H9 (cell line): ENCODE results near the gene HOXD8. TPM values are rescaled to one million over a fixed set of nuclear protein-coding genes. Genes with fewer than 3 reads are reported as not detected.

ENCODE experiments used
- DNase-seq: peaks from one replicate; pipeline ENCODE4 v3.0.0-alpha.2; 2017
- H2AFZ ChIP-seq: one replicate; pipeline ENCODE4 v1.6.1; 2013; ENCODE audit warnings: mild to moderate bottlenecking, low read length, control low read depth, moderate library complexity
- H2AK5ac ChIP-seq: 2 replicates; pipeline ENCODE4 v1.6.1; 2013; ENCODE audit warnings: low read length, control low read depth, mixed read lengths; ENCODE audit not compliant: insufficient read length
- H2BK120ac ChIP-seq: one replicate; pipeline ENCODE4 v1.6.1; 2013; ENCODE audit warnings: low read depth, mild to moderate bottlenecking, low read length, control low read depth, inconsistent platforms; ENCODE audit not compliant: poor library complexity, severe bottlenecking
- H2BK12ac ChIP-seq: 2 replicates; pipeline ENCODE4 v1.6.1; 2013; ENCODE audit warnings: low read length, control low read depth, mixed read lengths, low read depth; ENCODE audit not compliant: insufficient read length
- H2BK15ac ChIP-seq: 2 replicates; pipeline ENCODE4 v1.6.1; 2013; ENCODE audit warnings: low read depth, low read length, control low read depth
- H2BK20ac ChIP-seq: one replicate; pipeline ENCODE4 v1.6.1; 2013; ENCODE audit warnings: low read depth, mild to moderate bottlenecking, low read length, control low read depth, inconsistent platforms; ENCODE audit not compliant: poor library complexity, severe bottlenecking
- H2BK5ac ChIP-seq: 2 replicates; pipeline ENCODE4 v1.6.1; 2013; ENCODE audit warnings: low read length, control low read depth, mixed read lengths; ENCODE audit not compliant: insufficient read length
- H3K14ac ChIP-seq: 2 replicates; pipeline ENCODE4 v1.6.1; 2013; ENCODE audit warnings: low read length, control low read depth; ENCODE audit not compliant: insufficient read depth
- H3K18ac ChIP-seq: 2 replicates; pipeline ENCODE4 v1.6.1; 2013; ENCODE audit warnings: low read depth, mild to moderate bottlenecking, mixed read lengths, low read length, control low read depth; ENCODE audit not compliant: insufficient read length
- H3K23ac ChIP-seq: 2 replicates; pipeline ENCODE4 v1.6.1; 2013; ENCODE audit warnings: low read length, control low read depth, mixed read lengths, low read depth; ENCODE audit not compliant: insufficient read length
- H3K23me2 ChIP-seq: 2 replicates; pipeline ENCODE4 v1.6.1; 2013; ENCODE audit warnings: low read depth, mild to moderate bottlenecking, mixed read lengths, low read length, control low read depth; ENCODE audit not compliant: insufficient read length, poor library complexity, severe bottlenecking
- H3K27ac ChIP-seq: 2 replicates; pipeline ENCODE4 v1.5.1; 2013; ENCODE audit warnings: low read length, control low read depth, mixed read lengths, low read depth; ENCODE audit not compliant: insufficient read length
- H3K27me3 ChIP-seq: 2 replicates; pipeline ENCODE4 v1.6.1; 2013; ENCODE audit warnings: low read length, control low read depth, inconsistent platforms; ENCODE audit not compliant: insufficient read depth
- H3K4ac ChIP-seq: 2 replicates; pipeline ENCODE4 v1.6.1; 2013; ENCODE audit warnings: low read depth, mild to moderate bottlenecking, control low read depth, inconsistent platforms, low read length, moderate library complexity
- H3K4me1 ChIP-seq: 2 replicates; pipeline ENCODE4 v1.6.1; 2013; ENCODE audit warnings: low read length, control low read depth, inconsistent platforms; ENCODE audit not compliant: insufficient read depth
- H3K4me2 ChIP-seq: 2 replicates; pipeline ENCODE4 v1.6.1; 2013; ENCODE audit warnings: low read length, control low read depth, mixed read lengths; ENCODE audit not compliant: insufficient read length, insufficient read depth
- H3K56ac ChIP-seq: 2 replicates; pipeline ENCODE4 v1.6.1; 2013; ENCODE audit warnings: low read depth, mild to moderate bottlenecking, mixed read lengths, low read length, control low read depth; ENCODE audit not compliant: insufficient read length
- H3K79me1 ChIP-seq: 2 replicates; pipeline ENCODE4 v1.6.1; 2013; ENCODE audit warnings: low read depth, mild to moderate bottlenecking, moderate library complexity, low read length, control low read depth, inconsistent platforms; ENCODE audit not compliant: insufficient read depth, poor library complexity, severe bottlenecking
- H3K79me2 ChIP-seq: 2 replicates; pipeline ENCODE4 v1.6.1; 2013; ENCODE audit warnings: low read length, control low read depth, inconsistent platforms; ENCODE audit not compliant: insufficient read depth
- H3K9ac ChIP-seq: 2 replicates; pipeline ENCODE4 v1.6.1; 2013; ENCODE audit warnings: low read length, control low read depth, mixed read lengths; ENCODE audit not compliant: insufficient read length; ENCODE audit errors: extremely low read depth
- H3K9me3 ChIP-seq: one replicate; pipeline ENCODE4 v1.6.1; 2013; ENCODE audit warnings: low read depth, low read length, inconsistent platforms; ENCODE audit not compliant: control insufficient read depth
- H3T11ph ChIP-seq: one replicate; pipeline ENCODE4 v1.6.1; 2013; ENCODE audit warnings: mild to moderate bottlenecking, low read length, control low read depth, inconsistent platforms
- H4K20me1 ChIP-seq: one replicate; pipeline ENCODE4 v1.6.1; 2013; ENCODE audit not compliant: control insufficient read depth, insufficient read length, insufficient read depth
- H4K5ac ChIP-seq: 2 replicates; pipeline ENCODE4 v1.6.1; 2013; ENCODE audit warnings: low read depth, mild to moderate bottlenecking, mixed read lengths, low read length, control low read depth; ENCODE audit not compliant: insufficient read length
- H4K8ac ChIP-seq: replicated peaks from 2 replicates; pipeline ENCODE4 v1.6.1; 2013; ENCODE audit warnings: low read length, control low read depth, mixed read lengths, low read depth; ENCODE audit not compliant: insufficient read length
- H4K91ac ChIP-seq: 2 replicates; pipeline ENCODE4 v1.6.1; 2013; ENCODE audit warnings: low read depth, mild to moderate bottlenecking, moderate library complexity, mixed read lengths, low read length, control low read depth; ENCODE audit not compliant: insufficient read length
- H3K27ac Mint-ChIP-seq, 3 experiments: 2 replicates in 2 of 3; 3 replicates in 1 of 3; pipeline ENCODE4 v1.8.0; 2020 to 2021; ENCODE audit warnings: mixed read lengths in 3 of 3, mild to moderate bottlenecking in 1 of 3, moderate library complexity in 1 of 3
- H3K27me3 Mint-ChIP-seq: 2 replicates; pipeline ENCODE4 v1.8.0; 2021; ENCODE audit warnings: low read depth, mild to moderate bottlenecking, moderate library complexity, mixed read lengths
- H3K36me3 Mint-ChIP-seq, 3 experiments: 2 replicates in 2 of 3; 3 replicates in 1 of 3; pipeline ENCODE4 v1.8.0; 2020 to 2021; ENCODE audit warnings: low read depth in 3 of 3, mixed read lengths in 3 of 3; ENCODE audit not compliant: insufficient read depth in 1 of 3
- H3K4me1 Mint-ChIP-seq, 2 experiments: 2 replicates each; pipeline ENCODE4 v1.8.0; 2020; ENCODE audit warnings: mixed read lengths in 2 of 2
- H3K4me3 Mint-ChIP-seq, 2 experiments: 2 replicates in 1 of 2; 3 replicates in 1 of 2; pipeline ENCODE4 v1.8.0; 2020 to 2021; ENCODE audit warnings: mild to moderate bottlenecking in 2 of 2, mixed read lengths in 2 of 2, moderate library complexity in 1 of 2
- H3K9me3 Mint-ChIP-seq, 2 experiments: 2 replicates in 1 of 2; 3 replicates in 1 of 2; pipeline ENCODE4 v1.8.0; 2020; ENCODE audit warnings: mild to moderate bottlenecking in 2 of 2, mixed read lengths in 2 of 2, moderate library complexity in 1 of 2
- WGBS: extraction: QIAGEN DNeasy Blood & Tissue Kit; methylation state at CpG from one replicate; pipeline ENCODE4 v1.1.7; 2013; ENCODE audit warnings: missing lambda C conversion rate, low lambda C conversion rate, mixed read lengths; ENCODE audit not compliant: insufficient read length; ENCODE audit errors: extremely low coverage; 5-methylcytosine and 5-hydroxymethylcytosine counted together
- total RNA-seq: library from RNA; stranded (reverse); gene quantifications from 2 replicates; pipeline ENCODE4 v1.2.1, GENCODE V29; 2021
- TF ChIP-seq, protein P1 (sequence below): fragments of 200-600 bp; sonication (generic); conservative IDR thresholded peaks from 3 replicates; pipeline ENCODE4 v1.8.0; 2021; ENCODE audit warnings: antibody characterized with exemption, mild to moderate bottlenecking

Gene HOXD8
- total RNA-seq, 1 experiment from 2014 or later = not detected

DNA sequence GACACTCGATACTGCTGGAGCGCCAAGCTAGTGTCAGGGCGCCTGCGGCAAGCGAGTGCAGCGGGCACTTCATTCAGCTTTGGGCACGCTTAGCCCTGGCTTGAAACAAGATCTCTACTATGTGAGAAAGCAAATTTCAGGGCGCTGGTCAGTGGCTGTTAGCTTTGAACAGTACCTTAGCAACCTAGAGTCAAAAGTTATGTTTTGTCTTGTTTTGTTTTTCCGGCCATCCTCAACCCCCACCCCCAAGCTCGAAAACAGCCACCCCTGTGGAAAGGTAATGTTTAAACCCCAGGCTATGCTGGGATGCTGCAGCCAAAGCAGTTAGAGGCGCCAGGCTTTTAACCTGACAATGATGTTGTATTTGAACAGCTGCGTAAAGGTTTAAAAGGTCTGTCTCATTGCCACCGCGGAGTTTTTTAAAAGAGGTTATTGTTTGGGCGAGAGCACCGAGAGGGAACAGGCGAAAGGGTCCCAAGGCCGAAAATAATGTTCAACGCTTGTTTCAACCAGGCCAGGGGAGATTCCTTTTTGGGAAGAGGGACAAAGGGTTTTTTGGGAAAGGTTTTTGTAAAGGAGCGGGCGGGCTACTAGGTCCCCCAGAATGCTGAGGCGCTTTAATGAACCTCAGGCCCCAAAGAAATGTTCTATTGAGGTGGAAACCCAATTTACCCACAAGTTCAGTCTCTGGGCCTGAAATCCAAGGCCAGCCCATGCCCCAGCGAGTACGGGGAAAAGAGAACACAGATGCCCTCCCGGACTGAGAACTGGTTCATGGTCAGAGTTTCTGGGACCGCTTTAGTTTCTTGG is 15.2 kb upstream of the HOXD8 start:
- no peaks in the 10 kb centered on the region for H3K4me1 ChIP-seq
- no peak overlapping the region for H3K9ac ChIP-seq
- no peak overlapping the region for H2AK5ac ChIP-seq
- no peak overlapping the region for H3K23ac ChIP-seq
- no peak overlapping the region for H3K27ac ChIP-seq
- H3K4me2 ChIP-seq = no peak overlapping the region
- H4K20me1 ChIP-seq = peaks cover 4% of the 10 kb centered on the region
- H3K56ac ChIP-seq = no peak overlapping the region
- H3K23me2 ChIP-seq = peaks cover 2% of the 10 kb centered on the region
- peaks cover 10 to 21% of the 10 kb centered on the region in 2 experiments for H3K9me3 Mint-ChIP-seq
- TF ChIP-seq, protein P1, sequence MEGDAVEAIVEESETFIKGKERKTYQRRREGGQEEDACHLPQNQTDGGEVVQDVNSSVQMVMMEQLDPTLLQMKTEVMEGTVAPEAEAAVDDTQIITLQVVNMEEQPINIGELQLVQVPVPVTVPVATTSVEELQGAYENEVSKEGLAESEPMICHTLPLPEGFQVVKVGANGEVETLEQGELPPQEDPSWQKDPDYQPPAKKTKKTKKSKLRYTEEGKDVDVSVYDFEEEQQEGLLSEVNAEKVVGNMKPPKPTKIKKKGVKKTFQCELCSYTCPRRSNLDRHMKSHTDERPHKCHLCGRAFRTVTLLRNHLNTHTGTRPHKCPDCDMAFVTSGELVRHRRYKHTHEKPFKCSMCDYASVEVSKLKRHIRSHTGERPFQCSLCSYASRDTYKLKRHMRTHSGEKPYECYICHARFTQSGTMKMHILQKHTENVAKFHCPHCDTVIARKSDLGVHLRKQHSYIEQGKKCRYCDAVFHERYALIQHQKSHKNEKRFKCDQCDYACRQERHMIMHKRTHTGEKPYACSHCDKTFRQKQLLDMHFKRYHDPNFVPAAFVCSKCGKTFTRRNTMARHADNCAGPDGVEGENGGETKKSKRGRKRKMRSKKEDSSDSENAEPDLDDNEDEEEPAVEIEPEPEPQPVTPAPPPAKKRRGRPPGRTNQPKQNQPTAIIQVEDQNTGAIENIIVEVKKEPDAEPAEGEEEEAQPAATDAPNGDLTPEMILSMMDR = no peak
- WGBS = no CpG with 5 or more reads among the region's 26 CpGs
- H2BK120ac ChIP-seq = no peak overlapping the region
- H2AFZ ChIP-seq = no peak overlapping the region
- no peaks in the 10 kb centered on the region for H3K79me1 ChIP-seq
- H3T11ph ChIP-seq = no peak overlapping the region
- peaks cover 100% of the 10 kb centered on the region for H3K27me3 Mint-ChIP-seq
- H3K9me3 ChIP-seq = no peaks in the 10 kb centered on the region
- peak; percentile 43 for DNase-seq
- H3K27me3 ChIP-seq = peaks cover 98% of the 10 kb centered on the region
- H4K8ac ChIP-seq = no peak overlapping the region
- H2BK15ac ChIP-seq = no peak overlapping the region
- H2BK5ac ChIP-seq = no peak overlapping the region
- H2BK20ac ChIP-seq = no peak overlapping the region
- no peak overlapping the region for H3K4me3 Mint-ChIP-seq
- no peak overlapping the region for H4K91ac ChIP-seq
- H3K79me2 ChIP-seq = no peaks in the 10 kb centered on the region
- H3K18ac ChIP-seq = no peak overlapping the region
- peaks cover 0 to 3% (median 0%) of the 10 kb centered on the region in 3 experiments; a peak in 2 of 7 replicates for H3K36me3 Mint-ChIP-seq
- no peak overlapping the region for H4K5ac ChIP-seq
- H3K14ac ChIP-seq = no peak overlapping the region
- H3K4ac ChIP-seq = no peak overlapping the region
- H3K27ac Mint-ChIP-seq = no peak overlapping the region
- no peak overlapping the region for H2BK12ac ChIP-seq
- H3K4me1 Mint-ChIP-seq = peaks cover 0 to 13% of the 10 kb centered on the region in 2 experiments; a peak in 2 of 4 replicates
